Measurements from ENCODE around the gene COPS3.

Gene COPS3

DNA sequence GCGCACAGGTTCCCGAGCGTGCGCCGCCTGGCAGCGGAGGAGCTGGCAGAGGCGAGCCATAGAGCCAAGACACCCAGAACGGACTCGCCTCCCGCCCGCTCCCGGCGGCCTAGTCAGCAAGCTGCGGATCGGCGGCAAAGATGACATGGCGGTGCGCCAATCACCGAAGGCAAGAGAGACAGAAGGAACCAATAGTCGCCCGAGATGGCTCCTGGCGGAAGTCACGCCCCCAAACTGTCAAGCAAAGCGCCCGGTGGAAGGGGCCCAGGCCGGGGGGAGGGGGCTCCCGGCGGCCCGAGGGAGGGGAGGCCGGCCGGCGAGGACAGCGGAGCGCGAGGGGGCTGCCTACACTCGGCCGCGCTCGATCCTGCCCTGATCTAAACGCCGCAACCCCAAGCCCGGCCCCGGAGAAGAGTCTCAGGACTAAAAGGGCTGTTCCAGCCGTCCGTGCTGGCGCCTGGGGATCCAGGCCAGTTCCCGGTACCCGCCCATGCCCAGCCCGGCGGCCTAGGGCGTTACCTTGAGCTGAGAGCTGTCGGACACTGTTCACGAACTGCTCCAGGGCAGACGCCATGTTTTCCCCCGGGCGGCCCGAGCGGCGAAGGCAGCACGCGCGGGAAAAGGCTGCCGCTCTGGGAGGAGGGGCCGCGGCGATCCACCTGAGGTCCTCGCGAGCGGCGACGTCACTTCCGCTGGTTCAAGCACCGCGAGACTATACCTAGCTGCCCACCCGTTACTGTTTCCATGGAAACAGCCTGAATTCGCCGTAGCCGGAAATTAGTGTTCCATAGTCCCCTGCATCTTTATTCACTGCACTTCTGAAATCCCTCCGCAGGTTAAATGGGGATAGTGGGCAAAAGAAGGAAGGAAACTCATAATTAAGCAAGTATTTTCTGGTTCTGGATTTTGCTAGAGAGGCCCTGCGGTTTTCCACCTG lies at the start of gene COPS3:
Gene COPS3, minus strand, starts transcription at position 634 of the 937 bp plus-strand sequence. Its CDS starts 60 bp downstream, at position 574.
- DNase-seq (ENCODE audit: low spot score) = peak; percentile 99

DNA sequence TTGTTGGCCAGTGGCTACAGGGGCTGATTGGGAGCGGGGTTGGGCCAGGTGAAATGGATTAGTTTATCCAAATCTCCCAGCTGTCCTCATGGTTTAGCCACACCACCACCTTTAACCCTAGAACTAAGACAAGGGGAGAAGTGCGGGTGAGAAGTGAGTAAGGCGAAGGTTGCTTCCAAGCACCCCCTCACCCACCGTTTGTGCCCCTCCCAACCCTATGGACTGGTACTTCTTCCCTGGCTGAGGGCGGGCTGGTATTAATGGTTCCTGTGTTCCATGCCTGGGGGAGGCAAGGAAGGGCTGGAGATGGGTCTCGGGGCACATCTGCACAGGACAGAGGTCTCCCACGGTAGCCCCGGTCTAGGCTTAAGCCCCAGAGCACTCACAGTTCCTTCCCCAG lies 47.2 kb upstream of the COPS3 start:
- DNase-seq (ENCODE audit: low spot score) = no peak

DNA sequence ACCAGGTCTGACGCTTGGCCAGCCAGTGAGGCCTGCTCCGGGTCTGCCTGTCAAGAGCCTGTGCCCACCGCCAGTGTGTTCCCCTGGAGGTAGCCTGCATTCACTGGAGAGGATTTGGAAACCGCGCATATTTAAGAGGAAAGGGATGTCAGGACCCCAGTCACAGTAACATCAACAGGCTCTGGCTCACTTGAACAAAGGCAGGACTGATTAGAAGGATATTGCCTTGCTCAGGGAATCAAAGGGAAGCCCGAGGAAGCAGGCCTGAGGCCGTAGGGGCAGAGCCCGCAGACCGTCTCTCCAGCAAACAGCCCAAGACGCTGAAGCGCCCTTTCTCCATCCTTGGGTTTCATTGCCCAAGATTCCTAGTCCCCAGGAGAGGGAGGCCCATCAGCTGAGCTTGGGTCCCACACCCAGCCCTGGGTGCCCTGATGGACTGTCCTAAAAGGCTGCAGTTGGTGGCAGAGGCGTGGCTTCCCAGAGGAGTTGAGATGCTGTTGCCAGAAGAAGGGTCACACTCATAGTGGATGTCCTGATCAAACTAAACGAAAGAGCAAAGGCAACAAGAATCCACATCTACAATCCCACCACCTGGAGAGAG lies 45.3 kb upstream of the COPS3 start:
- DNase-seq (ENCODE audit: low spot score) = no peak

DNA sequence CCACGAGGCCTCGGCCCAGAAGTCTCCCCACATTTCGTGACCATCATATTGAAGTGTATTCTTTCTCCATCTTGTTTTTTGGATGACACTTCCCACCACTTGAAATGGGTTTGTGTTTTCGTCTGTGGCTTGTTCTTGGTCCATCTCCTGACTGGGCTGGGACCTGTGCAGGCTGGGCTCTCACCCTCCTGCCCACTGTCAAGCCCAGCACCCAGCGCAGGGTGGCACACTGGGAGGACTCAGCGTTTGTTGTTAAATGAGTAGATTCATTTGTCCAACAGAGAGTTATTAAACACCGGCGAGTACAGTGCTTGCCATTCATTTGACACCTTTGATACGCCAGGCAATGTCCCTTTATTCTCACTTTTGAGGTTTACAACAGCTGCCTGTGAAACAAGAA lies 44.8 kb upstream of the COPS3 start:
- DNase-seq (ENCODE audit: low spot score) = no peak

DNA sequence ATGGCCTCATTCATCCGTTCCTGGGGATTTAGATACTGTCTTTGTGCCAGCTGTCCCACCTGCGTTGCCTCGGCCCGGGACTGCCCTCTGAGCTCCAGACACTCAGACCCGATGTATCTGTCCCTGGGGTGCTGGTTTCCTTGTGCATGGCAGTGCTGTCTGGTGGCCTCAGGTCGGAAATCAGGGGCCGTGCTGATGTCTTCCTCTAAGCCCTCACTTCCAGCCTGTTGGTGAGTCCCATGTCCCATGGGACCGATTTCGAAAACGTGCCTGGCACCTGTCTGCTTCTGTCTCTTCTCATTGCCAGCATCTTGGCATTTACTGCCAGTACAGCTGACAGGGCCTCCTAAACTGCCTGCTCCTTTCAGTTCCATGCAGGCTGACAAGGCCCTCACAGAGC lies 44.2 kb upstream of the COPS3 start:
- DNase-seq (ENCODE audit: low spot score) = no peak

DNA sequence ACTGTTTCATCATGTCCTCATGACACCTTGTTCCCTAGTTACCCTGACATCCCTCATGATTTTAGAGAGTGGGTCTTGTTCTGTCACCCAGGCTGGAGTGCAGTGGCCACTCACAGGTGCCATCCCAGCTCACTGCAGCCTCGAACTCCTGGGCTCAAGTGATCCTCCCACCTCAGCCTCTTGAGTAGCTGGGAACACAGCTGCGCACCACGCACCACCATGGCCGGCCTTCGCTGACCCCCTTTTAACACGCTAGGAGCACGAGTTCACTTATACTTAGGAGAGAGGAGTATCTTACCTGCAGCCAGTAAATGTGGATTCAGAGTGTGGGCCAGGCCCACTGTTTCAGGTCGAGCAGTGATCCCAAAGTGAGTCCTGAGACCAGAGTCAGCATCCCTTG lies 43.6 kb upstream of the COPS3 start:
- DNase-seq (ENCODE audit: low spot score) = no peak

DNA sequence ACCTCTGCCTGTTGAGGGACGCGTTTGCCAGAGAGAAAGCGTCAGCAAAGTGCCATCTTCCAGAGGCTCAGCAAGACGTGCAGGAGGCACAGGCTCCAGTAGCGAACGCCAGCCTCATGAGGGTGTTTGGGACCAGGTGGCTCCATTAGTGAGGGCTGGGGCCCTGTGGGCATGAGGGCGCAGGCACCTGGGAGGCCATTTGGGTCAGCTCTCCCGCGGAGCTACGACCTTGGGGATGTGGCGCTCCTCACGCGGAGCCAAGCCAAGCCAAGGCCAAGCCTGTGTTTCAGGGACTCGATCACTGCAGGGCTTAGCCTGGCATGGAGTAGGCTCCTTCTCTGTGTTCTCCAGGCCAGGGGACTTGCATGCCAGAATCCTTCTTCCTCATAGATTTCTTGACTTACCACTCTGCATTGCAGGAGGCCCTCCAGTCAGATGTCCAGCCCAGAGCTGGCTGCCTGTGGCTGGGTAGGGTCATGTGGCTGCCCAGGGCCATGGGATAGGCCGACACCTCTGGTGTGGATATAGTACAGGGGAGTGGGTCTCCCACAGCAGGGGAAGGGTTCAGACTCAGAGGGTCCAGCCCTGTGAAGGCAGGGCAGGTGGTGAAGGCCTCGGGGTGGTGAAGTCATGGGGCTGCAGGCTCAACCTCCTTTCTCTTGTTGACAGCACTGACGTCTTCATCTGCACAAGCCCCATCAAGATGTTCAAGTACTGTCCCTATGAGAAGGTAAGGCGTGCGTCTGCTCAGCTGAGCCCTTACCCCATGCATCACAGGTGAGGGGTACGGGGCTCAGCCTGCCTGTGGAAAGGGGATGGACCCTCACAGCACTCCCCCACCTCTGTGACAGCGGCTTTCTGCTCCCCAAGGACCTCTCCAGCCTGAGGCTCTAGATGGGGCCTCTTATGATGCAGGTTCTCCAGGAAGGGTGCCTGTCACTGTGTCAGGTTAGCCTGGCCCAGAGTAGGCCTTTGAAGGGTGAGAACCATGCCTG lies 41.8 kb upstream of the COPS3 start:
- no peak for DNase-seq (ENCODE audit: low spot score)

DNA sequence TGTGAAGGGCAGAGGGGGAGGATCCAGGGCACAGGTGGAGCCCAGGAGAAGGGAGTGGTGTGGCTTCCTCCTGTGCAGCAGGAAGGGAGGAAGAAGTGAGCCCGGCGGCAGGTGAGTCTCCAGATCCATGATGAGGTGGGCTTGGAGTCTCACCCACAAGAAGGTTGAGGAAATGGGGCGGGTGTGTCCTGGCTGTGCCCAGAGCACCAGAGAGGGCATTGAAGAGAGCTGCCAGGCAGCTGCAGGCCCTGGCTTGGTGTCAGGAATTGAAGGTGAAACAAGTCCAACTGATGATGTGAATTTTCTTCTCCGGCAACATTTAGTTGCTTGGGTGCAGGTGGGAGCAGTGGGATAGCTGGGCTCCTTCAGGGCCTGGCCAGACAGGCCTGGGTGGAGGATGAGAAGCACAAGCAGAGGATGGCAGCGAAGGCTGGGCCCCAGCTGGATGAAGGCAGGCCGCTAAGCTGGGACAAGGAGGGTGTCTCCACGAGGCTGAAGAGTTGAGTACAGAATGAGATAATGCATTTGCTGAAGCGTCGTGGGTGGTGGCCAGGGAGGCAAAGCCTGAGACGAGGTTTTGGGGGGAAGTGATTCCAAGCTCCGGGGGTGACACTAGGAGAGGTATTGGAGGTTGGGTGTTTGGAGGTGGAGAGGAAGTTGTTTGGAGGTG lies 40.4 kb upstream of the COPS3 start:
- no peak for DNase-seq (ENCODE audit: low spot score)

DNA sequence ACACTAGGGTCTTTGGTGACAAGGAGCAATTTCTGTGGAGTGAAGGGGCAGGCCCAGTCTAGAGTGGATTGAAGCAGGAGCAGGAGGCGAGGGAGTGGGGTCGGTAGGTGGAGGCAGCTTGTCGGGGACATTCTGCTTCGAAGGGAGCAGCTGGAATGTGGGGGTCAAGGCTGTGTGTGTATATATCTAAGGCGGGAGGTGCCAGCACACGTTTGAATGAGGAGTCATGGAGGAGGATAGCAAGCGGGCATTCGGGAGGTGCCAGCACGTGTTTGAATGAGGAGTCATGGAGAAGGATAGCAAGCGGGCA lies 39.8 kb upstream of the COPS3 start:
- DNase-seq (ENCODE audit: low spot score) = no peak

DNA sequence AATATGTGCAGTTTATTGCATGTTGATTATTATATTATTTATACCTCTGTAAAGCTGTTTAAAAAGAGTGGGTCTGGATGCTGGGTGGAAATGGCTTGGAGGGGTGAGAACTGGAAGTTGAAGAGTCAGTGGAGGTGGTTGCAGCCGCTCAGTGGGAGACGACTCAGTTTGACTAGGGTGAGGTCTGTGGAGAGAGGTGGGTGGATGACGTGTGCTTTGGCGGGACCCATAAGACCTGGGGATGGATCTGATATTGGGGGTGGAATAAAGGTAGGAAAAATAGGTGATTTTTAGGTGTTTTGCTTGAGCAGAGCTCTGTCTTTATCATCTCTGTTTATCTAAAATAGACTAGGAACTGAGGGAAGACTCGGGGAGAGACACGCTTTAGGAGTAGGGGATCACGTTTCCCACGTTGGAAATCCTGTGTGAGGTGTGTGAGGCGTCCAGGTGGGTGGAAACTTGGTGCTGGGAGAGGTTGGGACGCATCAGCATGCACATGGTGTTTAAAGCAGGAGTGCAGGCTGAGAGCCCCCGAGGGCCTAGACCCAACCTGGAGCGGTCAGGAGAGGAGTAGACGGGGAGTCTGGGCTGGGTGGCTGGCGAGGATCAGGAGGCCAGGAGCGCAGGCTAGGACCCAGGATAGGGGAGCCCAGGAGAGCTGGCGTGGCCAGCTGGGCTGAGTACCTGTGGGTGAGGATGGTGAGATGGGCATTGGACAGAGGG lies 39.3 kb upstream of the COPS3 start:
- DNase-seq (ENCODE audit: low spot score) = no peak

DNA sequence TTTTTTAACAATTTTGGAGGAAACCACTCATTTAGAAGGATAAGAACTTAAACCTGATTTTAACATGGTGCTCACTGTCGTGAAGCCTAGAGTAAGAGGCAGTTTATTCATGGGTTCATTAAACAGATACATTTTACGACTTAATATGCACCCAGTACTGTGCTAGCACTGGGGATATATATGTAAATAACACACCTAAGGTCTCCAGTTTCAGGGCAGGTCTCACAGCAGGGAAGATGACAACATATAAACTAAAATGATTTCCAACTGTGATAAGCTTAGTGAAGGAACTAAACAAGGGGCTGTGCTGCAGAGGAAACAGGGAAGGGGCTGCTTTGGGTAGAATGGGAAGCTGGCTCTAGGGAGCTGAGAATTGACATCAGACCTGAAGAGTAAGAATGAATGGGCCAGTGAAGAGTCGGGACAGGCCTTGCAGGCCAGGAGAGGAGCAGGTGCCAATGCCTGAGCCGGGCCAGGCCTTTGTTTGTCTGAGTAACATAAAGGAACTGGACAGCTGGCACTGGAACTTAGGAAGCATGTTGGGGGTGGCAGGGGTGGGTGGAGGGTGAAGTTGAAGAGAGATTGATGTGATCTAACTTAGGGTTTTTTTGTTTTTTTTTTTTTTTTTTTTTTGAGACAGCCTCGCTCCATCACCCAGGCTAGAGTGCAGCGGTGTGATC lies 34.2 kb upstream of the COPS3 start:
- DNase-seq (ENCODE audit: low spot score) = no peak

DNA sequence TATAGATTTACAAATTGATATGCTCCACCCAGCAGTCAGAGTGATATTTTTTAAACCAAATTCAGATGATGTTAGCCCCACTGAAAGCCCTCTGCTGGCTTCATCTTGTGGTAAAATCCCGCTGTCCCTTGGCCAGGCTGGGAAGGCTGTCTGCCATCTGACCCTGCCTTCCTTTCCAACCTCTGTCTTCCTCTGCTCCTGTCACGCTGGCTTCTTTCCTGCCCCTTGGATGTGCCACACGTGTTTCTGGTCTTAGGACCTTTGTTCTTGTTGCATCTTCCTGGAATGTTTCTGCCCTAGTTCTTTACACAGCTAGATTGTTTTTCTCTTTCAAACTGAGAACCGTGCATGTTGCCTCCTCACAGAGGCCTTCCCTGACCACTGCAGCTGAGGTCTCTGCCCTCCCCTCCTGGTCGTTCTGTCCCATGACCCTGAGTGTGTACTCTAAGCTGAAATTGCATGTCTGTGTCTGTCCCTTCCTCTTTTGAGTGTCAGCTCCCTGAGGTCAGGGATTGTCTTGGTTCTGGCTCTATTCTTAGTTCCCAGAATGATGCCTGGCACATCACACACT lies 33.5 kb upstream of the COPS3 start:
- no peak for DNase-seq (ENCODE audit: low spot score)

DNA sequence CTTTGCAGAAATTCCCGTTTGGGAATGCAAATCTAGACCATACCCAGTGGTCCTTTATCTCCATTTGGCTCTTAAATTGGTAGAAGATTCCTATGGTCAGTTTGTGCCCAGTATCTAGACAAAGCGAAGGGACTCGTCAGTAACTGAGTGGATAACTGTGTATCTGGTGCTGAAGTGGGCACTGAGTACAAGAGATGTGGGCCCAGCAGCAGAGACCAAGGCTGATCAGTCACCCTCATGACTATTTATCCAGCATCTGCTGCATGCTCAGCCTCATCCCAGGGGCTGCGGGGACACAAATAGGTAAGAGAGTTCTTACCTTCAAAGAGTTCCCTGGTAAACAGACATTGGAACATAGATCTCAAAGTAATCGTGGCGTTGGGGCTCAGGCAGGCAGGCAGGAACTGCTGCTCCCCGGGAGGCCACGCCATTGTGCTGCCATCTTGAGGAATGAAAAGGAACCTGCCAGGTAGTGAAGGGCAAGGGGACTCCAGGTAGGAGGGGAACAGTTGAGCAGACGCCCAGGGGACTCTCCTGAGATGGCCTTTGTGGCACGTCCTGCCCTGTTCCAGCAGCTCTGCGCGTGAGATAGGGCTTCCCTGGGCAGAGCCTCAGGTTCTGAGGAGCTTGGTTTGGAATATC lies 32.4 kb upstream of the COPS3 start:
- no peak for DNase-seq (ENCODE audit: low spot score)

DNA sequence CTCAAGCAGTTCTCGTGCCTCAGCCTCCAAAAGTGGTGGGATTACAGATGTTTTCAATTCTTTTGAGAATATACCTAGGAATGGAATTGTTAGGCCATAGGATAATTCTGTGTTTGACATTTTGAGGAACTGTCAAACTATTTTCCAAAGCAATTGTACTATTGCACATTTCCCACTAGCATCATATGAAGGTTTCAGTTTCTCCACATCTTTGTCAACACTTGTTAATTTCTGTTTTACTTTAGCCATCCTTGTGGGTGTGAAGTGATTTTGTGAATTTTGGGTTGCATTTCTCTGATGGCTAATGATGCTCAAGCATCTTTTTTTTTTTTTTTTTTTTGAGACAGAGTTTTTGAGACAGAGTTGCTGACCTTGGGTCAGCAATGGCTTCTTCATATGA lies 28.3 kb upstream of the COPS3 start:
- no peak for DNase-seq (ENCODE audit: low spot score)

DNA sequence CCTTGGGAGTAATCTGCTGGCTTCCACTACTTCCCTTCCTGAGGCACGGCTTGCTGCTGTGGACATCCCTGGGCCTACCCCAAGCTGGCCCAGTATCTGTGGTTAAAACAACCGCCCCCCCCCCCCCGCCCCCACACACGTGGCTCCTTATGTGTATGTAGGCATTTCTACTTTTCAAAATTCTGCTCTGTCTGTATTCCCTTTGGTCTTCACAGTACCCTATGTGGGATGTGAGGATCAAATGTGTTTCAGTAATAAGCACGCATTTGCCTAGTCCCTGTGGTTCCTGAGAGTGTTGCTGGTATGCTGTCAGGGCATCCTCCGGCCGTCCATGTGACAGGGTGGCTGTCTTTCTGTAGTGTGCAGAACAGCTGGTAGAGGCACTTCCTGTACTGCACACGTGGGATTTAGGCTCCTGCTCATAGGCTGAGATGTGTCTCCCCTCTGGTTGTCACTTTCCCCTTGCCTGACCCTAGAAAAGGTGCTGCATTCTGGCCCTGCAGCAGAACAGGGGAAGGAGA lies 24.3 kb upstream of the COPS3 start:
- DNase-seq (ENCODE audit: low spot score) = peak; percentile 34

DNA sequence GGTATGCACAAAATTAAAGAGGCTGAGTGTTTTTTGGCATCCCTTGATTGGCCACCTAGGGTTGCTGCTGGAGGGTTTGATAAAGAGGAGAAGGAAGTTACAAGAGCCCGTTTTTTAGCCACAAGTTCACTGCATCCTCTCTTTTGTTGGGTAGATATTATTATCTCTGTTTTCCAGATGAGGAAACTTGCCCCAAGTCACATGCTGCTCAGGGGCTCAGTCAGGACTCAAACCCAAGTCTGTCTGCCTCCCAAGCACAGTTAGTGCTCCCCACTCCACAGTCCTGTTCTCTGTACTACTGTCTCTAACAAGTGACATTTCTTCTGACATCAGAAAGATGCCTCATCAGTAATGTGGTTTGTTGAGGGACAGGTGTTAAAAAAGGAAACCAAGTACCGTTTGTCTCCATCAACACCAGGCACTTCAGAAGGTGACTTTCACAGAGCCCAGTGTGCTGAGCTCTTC lies 23.5 kb upstream of the COPS3 start:
- DNase-seq (ENCODE audit: low spot score) = no peak

DNA sequence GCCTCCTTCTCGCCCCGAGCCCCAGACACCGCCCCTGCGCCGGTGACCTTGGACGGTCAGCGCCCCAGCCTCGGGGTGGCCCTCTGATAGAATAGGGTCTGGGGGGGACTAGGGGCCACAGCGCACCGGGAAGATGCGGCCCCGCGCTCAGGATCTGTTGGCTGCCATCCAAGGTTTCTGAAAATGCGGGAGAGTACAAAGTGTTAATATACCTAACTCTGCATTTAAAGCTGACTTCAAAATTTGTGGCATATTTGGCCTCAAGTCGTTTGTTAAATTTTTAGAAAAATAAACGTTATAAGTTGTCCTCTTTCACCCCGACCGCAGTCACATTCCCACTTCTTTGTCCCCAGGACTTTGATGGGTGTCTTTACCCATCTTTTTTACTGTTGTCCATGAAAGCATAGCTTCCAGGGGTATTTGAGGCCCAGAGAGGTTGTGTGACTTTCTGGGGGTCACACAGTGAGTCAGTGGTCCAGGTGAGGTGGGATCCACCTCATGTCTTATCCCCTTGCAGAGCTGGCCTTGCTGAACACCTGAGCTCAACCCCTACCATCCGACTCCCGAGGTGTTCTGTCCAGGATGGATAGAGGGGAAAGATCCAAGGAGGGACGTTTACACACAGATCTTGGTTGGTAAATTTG lies 22.9 kb upstream of the COPS3 start:
- no peak for DNase-seq (ENCODE audit: low spot score)

DNA sequence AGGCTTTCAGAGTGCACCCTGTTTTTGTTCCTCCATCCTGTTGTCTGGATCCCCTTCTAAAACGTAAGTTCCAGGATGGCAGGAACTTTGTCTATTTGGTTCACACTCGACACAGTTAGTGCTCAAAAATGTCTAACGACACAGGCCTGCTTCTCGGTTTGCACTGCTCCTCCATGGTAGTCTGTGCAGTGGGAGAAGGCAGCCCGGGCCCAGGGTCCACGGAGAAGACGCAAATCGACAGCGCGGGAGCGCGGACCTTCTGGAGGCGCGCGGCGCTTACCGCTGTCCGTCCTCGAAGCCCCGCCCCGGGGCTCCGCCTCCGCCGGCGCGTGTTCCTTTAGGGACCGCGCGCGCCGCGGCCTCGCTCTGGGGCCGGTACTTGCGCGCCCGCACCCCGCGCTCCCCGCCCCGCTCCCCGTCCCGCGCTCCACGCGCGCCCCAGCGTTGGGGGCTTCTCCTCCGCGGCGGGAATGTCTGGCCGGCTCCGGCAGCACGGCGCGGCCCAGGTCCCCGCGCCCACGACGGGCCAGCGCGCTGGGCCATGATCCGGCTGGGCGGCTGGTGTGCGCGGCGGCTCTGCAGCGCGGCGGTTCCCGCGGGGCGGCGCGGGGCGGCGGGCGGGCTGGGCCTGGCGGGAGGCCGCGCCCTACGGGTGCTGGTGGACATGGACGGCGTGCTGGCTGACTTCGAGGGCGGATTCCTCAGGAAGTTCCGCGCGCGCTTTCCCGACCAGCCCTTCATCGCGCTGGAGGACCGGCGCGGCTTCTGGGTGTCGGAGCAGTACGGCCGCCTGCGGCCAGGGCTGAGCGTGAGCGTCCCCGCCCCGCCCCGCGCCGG lies 22.2 kb upstream of the COPS3 start, which contains the start of gene NT5M:
Gene NT5M, plus strand, starts transcription at position 364 of the 837 bp plus-strand sequence. Its CDS starts 178 bp downstream, at position 542.
- DNase-seq (ENCODE audit: low spot score) = peak; percentile 66

Data from COLO829 (cell line).